ENCODE results near the gene LRRC9.

The LRRC9 gene

DNA sequence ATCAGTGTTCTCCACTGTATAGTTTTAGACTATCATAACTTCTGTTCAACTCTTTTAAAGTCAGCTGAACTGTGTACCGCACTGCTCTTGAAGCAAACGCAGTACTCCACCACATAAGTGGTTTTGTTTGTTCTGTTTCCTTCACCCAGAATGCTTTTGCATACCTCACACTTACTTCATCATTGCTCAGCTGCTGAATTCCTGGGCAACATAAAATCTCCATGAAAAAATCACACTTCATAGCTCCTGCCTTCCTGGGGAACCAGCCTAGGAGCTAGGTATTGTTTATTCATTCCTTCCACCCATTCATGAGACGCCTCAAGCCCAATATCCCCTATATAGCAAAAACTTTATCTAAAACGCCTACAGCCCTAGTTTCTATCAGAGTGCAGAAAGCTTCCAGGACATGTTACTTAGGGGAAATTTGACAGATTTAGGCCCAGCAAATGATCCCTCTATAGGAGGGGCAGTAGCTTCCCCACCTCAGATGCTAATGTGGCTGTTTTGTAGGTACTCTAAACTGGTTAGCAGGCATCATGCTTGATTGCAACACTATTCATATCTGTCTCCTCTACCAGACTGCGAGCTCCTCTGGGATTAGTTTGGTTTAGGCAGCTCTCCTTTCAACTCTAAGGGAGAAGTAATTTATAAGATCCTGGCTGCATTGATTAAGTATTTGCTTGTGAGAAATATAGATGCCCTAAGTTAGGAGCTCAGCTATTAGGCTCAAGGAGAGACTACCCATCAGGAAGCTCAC, 44.5 kb downstream of the LRRC9 start:
- CTCF ChIA-PET, result interaction anchor here (0.6 to 3.7 kb wide), 41 partner anchors 9 to 1556 kb away, joined by 3 to 43 read pairs (median 4); partner anchors contain the start of genes DHRS7 and RTN1
- H3K4me3 ChIP-seq (ENCODE audit: low read depth, low read length), result no peak overlapping the region
- no peaks in the 10 kb centered on the region for H3K4me1 ChIP-seq (ENCODE audit: control insufficient read depth, insufficient read depth, low read length)
- H3K27ac ChIP-seq (ENCODE audit: extremely low read depth, low read depth, low read length), result no peak overlapping the region
- TF ChIP-seq RBAK (tag by site-specific recombination; IDR thresholded peaks at IDR 0.05), result no peak
- TF ChIP-seq, protein P1, sequence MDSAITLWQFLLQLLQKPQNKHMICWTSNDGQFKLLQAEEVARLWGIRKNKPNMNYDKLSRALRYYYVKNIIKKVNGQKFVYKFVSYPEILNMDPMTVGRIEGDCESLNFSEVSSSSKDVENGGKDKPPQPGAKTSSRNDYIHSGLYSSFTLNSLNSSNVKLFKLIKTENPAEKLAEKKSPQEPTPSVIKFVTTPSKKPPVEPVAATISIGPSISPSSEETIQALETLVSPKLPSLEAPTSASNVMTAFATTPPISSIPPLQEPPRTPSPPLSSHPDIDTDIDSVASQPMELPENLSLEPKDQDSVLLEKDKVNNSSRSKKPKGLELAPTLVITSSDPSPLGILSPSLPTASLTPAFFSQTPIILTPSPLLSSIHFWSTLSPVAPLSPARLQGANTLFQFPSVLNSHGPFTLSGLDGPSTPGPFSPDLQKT (IDR thresholded peaks at IDR 0.05; ENCODE audit: borderline replicate concordance, low read depth, low read length), result no peak
- TF ChIP-seq ZNF596 (tag by site-specific recombination; IDR thresholded peaks at IDR 0.05), result no peak
- no peak for TF ChIP-seq ZNF174 (tag by site-specific recombination; IDR thresholded peaks at IDR 0.05)
- TF ChIP-seq, protein P2, sequence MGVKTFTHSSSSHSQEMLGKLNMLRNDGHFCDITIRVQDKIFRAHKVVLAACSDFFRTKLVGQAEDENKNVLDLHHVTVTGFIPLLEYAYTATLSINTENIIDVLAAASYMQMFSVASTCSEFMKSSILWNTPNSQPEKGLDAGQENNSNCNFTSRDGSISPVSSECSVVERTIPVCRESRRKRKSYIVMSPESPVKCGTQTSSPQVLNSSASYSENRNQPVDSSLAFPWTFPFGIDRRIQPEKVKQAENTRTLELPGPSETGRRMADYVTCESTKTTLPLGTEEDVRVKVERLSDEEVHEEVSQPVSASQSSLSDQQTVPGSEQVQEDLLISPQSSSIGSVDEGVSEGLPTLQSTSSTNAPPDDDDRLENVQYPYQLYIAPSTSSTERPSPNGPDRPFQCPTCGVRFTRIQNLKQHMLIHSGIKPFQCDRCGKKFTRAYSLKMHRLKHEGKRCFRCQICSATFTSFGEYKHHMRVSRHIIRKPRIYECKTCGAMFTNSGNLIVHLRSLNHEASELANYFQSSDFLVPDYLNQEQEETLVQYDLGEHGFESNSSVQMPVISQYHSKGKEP (tag by site-specific recombination; IDR thresholded peaks at IDR 0.05), result no peak
- no peak for TF ChIP-seq ZNF792 (tag by site-specific recombination; IDR thresholded peaks at IDR 0.05)
- no peak for TF ChIP-seq BCL11A (tag by site-specific recombination; IDR thresholded peaks at IDR 0.05; ENCODE audit: low read depth)
- no peak for TF ChIP-seq ZNF341 (tag by site-specific recombination; IDR thresholded peaks at IDR 0.05; ENCODE audit: low read depth)
- no peak for TF ChIP-seq ZNF530 (tag by site-specific recombination; IDR thresholded peaks at IDR 0.05; ENCODE audit: low read depth)
- TF ChIP-seq, protein P3, sequence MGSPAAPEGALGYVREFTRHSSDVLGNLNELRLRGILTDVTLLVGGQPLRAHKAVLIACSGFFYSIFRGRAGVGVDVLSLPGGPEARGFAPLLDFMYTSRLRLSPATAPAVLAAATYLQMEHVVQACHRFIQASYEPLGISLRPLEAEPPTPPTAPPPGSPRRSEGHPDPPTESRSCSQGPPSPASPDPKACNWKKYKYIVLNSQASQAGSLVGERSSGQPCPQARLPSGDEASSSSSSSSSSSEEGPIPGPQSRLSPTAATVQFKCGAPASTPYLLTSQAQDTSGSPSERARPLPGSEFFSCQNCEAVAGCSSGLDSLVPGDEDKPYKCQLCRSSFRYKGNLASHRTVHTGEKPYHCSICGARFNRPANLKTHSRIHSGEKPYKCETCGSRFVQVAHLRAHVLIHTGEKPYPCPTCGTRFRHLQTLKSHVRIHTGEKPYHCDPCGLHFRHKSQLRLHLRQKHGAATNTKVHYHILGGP (tag by site-specific recombination; IDR thresholded peaks at IDR 0.05), result no peak
- TF ChIP-seq, protein P4, sequence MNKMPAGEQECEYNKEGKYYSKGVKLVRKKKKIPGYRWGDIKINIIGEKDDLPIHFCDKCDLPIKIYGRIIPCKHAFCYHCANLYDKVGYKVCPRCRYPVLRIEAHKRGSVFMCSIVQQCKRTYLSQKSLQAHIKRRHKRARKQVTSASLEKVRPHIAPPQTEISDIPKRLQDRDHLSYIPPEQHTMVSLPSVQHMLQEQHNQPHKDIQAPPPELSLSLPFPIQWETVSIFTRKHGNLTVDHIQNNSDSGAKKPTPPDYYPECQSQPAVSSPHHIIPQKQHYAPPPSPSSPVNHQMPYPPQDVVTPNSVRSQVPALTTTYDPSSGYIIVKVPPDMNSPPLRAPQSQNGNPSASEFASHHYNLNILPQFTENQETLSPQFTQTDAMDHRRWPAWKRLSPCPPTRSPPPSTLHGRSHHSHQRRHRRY (tag by site-specific recombination; IDR thresholded peaks at IDR 0.05), result no peak
- no peaks in the 10 kb centered on the region for H3K36me3 ChIP-seq (ENCODE audit: control insufficient read depth in 2 of 2, insufficient read depth in 1 of 2, low read length in 2 of 2)
- POLR2A ChIA-PET, result no interaction called here
- H3K9me3 ChIP-seq (ENCODE audit: control insufficient read depth, insufficient read depth, low read depth, low read length), result no peaks in the 10 kb centered on the region

DNA sequence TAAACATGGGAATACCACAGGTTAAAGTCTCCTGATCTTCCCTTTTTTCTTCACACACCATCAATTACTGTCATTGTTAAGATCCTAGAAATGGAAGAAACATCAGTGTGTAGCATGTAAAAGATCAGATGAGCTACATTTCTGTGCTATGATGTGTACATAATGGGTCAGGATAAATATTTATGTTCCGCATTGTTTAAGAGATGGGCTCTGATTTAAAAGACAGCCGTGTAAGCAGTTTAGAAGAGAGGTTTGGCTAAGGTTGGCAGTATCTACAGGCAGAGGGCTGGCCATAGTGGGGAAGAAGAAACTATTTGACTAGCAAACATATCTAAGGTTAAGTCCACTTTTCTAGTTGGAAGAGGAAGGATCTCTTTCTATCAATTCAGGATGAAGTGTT, 49.4 kb downstream of the LRRC9 start:
- TF ChIP-seq, protein P5, sequence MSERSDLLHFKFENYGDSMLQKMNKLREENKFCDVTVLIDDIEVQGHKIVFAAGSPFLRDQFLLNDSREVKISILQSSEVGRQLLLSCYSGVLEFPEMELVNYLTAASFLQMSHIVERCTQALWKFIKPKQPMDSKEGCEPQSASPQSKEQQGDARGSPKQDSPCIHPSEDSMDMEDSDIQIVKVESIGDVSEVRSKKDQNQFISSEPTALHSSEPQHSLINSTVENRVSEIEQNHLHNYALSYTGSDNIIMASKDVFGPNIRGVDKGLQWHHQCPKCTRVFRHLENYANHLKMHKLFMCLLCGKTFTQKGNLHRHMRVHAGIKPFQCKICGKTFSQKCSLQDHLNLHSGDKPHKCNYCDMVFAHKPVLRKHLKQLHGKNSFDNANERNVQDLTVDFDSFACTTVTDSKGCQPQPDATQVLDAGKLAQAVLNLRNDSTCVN (tag by site-specific recombination; optimal IDR thresholded peaks at IDR 0.05), result no peak
- TF ChIP-seq ZBTB20 (tag by site-specific recombination; IDR thresholded peaks at IDR 0.05) (no peak), MYNN (tag by site-specific recombination; IDR thresholded peaks at IDR 0.05; ENCODE audit: borderline replicate concordance) (no peak), ZNF677 (tag by site-specific recombination; IDR thresholded peaks at IDR 0.05) (no peak)
- CTCF ChIA-PET, result no interaction called here
- no peaks in the 10 kb centered on the region for H3K9me3 ChIP-seq (ENCODE audit: control insufficient read depth, insufficient read depth, low read depth, low read length)
- H3K27ac ChIP-seq (ENCODE audit: extremely low read depth, low read depth, low read length), result no peak overlapping the region
- H3K4me1 ChIP-seq (ENCODE audit: control insufficient read depth, insufficient read depth, low read length), result no peaks in the 10 kb centered on the region
- H3K4me3 ChIP-seq (ENCODE audit: low read depth, low read length), result no peak overlapping the region
- POLR2A ChIA-PET, result no interaction called here
- no peaks in the 10 kb centered on the region for H3K36me3 ChIP-seq (ENCODE audit: control insufficient read depth in 2 of 2, insufficient read depth in 1 of 2, low read length in 2 of 2)
